GM12875 (cell line): Measurements from ENCODE around the gene CORO1C.
A peak's percentile ranks its signal among the peaks of the same experiment; 100 is the strongest.

Experiments
- H3K4me3 ChIP-seq: one replicate; pipeline ENCODE4 v1.5.1; 2011; ENCODE audit warnings: low read depth, low read length, control low read depth
- CTCF ChIP-seq: IDR thresholded peaks from 2 replicates; pipeline ENCODE4 v1.5.1; 2011; ENCODE audit warnings: low read depth, mild to moderate bottlenecking, control low read depth, inconsistent platforms, low read length, moderate library complexity, borderline replicate concordance; ENCODE audit not compliant: insufficient read depth

Gene CORO1C

GRCh38 chr12:108640802-108641445, 90.4 kb downstream of the CORO1C start:
- no peak overlapping the region for H3K4me3 ChIP-seq
- TF ChIP-seq CTCF, result no peak

DNA sequence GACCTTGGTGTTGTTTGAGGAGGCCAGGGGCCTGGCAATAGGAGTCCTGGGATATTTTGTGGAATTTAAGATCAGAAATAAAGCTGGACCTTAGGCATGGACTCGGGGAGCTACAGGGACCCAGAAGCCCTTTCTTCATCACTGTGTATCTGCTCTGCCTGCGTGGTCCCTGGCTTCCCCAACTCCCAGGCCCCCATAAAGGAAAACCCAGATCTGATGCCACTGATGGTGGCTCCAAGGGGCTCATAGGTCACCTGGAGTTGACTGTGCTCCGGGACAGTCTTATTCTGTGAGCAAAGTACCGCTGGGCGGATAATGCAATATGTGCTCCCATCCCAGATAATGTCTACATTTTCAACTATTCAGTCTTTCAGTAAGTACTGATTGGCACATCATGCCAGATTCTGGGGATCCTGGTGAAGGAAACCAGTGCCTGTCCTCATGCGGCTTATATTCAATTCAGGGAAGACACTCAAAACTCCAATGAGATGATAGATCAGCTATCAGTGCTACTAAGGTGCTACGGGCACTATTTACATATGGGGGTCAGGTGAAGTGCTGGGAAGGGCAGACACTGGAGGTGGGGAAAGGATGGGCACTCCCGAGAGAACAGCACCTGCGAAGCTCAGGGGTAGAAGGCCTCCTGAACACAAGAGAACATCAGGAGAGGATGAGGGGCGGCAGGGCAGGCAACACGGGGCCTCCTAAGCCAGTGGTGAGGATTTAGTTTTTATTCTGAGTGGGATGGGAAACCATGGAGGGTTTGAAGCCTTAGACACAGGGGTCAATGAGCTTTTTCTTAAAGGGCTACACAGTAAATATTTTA, 92.1 kb downstream of the CORO1C start:
- no peak for TF ChIP-seq CTCF
- H3K4me3 ChIP-seq, result no peak overlapping the region

DNA sequence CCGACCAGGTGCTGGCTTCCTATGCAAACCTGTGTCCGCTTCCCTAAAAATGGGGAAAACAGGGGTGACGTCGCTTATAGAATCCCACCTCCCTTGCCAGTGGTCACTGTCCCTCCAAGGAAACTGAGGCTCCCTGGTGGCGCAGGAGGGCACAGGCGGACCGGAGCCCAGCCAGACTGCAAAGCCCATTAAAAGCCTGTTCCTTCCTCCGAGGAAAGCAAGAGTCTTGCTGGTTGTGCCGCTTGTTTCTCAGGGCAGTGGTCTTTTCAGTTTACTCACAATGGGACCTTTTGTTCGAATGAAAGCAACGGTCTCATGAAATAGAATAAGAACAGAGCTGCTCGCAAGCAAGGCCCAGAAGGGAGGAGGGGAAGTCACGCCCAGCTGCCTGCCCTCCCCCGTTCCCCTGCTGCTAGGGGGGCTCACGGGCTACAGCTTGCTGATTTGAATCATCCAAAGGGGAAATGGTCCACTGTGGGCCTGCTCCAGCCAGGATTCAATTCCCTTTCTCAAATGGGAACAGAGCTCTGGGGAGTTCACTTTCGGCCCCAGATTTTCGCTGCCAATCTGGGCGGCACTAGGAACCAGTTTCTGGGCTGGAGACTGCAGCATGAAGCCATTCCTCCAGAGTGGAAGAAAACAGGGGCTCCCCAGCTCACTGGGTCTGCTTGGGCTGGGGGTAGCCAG, 93.0 kb downstream of the CORO1C start:
- no peak overlapping the region for H3K4me3 ChIP-seq
- no peak for TF ChIP-seq CTCF

GRCh38 chr12:108637222-108637971, 93.9 kb downstream of the CORO1C start:
- no peak for TF ChIP-seq CTCF
- H3K4me3 ChIP-seq, result no peak overlapping the region

DNA sequence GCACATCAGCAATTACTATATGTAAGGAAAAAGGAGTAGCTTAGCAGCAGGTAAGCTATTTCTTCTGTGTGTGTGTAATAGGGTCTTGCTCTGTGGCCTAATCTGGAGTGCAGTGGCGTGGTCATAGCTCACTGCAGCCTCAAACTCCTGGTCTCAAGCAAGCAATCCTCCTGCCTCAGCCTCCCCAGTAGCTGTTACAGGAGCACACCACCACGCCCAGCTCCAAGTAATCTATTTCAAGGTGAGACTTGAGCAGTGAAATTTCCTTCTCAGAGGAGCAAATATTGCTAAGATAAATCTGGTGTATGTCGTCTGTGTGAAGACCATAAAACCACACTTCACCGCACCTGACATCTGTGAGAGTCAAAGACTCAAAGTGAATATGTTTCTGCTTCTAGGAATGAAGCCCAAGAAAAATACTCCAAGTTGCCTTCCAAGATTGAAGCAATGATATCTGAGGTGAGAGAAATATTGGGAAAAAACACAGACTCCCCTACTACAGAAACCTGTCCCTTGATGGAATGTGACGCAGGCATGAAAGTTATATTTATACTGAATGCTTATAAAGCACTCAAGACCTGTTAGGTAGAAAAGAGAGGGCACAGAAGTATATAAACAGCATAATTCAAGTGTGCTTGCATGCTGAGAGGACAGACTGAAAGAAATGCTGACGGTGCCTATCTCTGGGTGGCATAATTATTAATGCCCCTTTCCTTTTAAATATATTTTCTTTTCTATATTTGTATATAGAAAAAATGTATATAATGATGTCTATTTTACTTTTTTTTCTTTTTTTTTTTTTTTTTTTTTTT, 95.1 kb downstream of the CORO1C start:
- no peak for TF ChIP-seq CTCF
- no peak overlapping the region for H3K4me3 ChIP-seq

- peak overlapping the region; percentile 11 for H3K4me3 ChIP-seq
- TF ChIP-seq CTCF, result no peak
Measured at GRCh38 chr12:108635201-108635996, 95.9 kb downstream of the CORO1C start.
